ENCODE measurements around the gene KCNK1. TPM values are rescaled to one million over a fixed set of nuclear protein-coding genes. Genes with fewer than 3 reads are reported as not detected.

KCNK1 gene
- total and polyA plus RNA-seq, 2 of the 8 experiments (the other 6 are each of a cell fraction or from before 2014, with no cell fraction given): 11.9 to 16.5 TPM

- no peak overlapping the region for H3K4me2 ChIP-seq (ENCODE audit: insufficient read depth in 1 of 2, low read depth in 2 of 2, low read length in 2 of 2)
- no peak overlapping the region for H3K18ac ChIP-seq (ENCODE audit: extremely low read depth, low read length)
- no peaks in the 10 kb centered on the region for H3K23me2 ChIP-seq (ENCODE audit: low read depth, low read length)
- DNase-seq (ENCODE audit: low read depth in 1 of 2, low spot score in 2 of 2) (no peak), FAIRE-seq (no peak)
- ChIA-PET POLR2A (ENCODE audit: partially characterized antibody) (no interaction called here), CTCF (ENCODE audit: partially characterized antibody) (interaction anchor here (0.6 to 0.7 kb wide), 2 partner anchors 74 to 155 kb away, joined by 3 to 4 read pairs; no protein-coding TSS in a partner anchor)
- no peaks in the 10 kb centered on the region for H3K79me1 ChIP-seq (ENCODE audit: low read depth, low read length)
- H2BK20ac ChIP-seq (ENCODE audit: low read length): no peak overlapping the region
- no peak overlapping the region for H2BK15ac ChIP-seq (ENCODE audit: low read length)
- H3K9ac ChIP-seq (replicated peaks in 1 of 4; ENCODE audit: extremely low read depth in 1 of 4, low read depth in 3 of 4, low read length in 3 of 4): no peak overlapping the region
- H3K4me1 ChIP-seq (replicated peaks in 1 of 4; ENCODE audit: control insufficient read depth in 3 of 4, insufficient read depth in 4 of 4, low read length in 3 of 4): no peaks in the 10 kb centered on the region; a peak in 1 of 7 replicates
- no peak overlapping the region for H2AFZ ChIP-seq (ENCODE audit: low read length)
- H3K4ac ChIP-seq (replicated peaks; ENCODE audit: insufficient read length, low read depth, low read length): no peak overlapping the region
- H3K9me3 ChIP-seq (ENCODE audit: insufficient read depth in 2 of 2, low read depth in 1 of 2, low read length in 1 of 2): no peaks in the 10 kb centered on the region
- no peak overlapping the region for H2BK12ac ChIP-seq (ENCODE audit: low read depth, low read length)
- no peaks in the 10 kb centered on the region for H4K20me1 ChIP-seq (replicated peaks in 1 of 2; ENCODE audit: control insufficient read depth in 1 of 2, insufficient read depth in 2 of 2, low read length in 2 of 2)
- H3K27ac ChIP-seq (ENCODE audit: low read depth, low read length): no peak overlapping the region
- no peak overlapping the region for H2AK5ac ChIP-seq (ENCODE audit: low read depth, low read length)
- no peaks in the 10 kb centered on the region for H3K36me3 ChIP-seq (ENCODE audit: control insufficient read depth in 2 of 4, insufficient read depth in 4 of 4, low read length in 3 of 4)
- WGBS, 2 experiments (ENCODE audit: extremely low coverage in 1 of 2, insufficient coverage in 1 of 2, insufficient read length in 1 of 2, insufficient replicate concordance in 2 of 2, low coverage in 1 of 2, low lambda C conversion rate in 2 of 2, missing lambda C conversion rate in 1 of 2): 87% methylated on average over 5 of the region's 5 CpGs; no CpG with 5 or more reads in 1 of the 2 experiments
- H3K27me3 ChIP-seq (replicated peaks in 1 of 4; ENCODE audit: control insufficient read depth in 3 of 4, extremely low read depth in 1 of 4, insufficient read depth in 3 of 4, low read length in 3 of 4): peaks cover 0 to 7% (median 2%) of the 10 kb centered on the region in 4 experiments; a peak in 3 of 7 replicates
- H4K5ac ChIP-seq (ENCODE audit: insufficient read length, low read depth, low read length): no peak overlapping the region
- no peak overlapping the region for H3K56ac ChIP-seq (replicated peaks; ENCODE audit: insufficient read length, low read depth, low read length)
- no peak overlapping the region for H2BK5ac ChIP-seq (ENCODE audit: low read depth, low read length)
- H3K14ac ChIP-seq (ENCODE audit: insufficient read length): no peak overlapping the region
- no peaks in the 10 kb centered on the region for H3K79me2 ChIP-seq (ENCODE audit: control insufficient read depth in 1 of 2, insufficient read depth in 2 of 2, low read length in 2 of 2)
- H3K4me3 ChIP-seq (ENCODE audit: extremely low read depth in 1 of 4, insufficient read depth in 2 of 4, low read depth in 3 of 4, low read length in 4 of 4): no peak overlapping the region
- H4K91ac ChIP-seq (replicated peaks; ENCODE audit: insufficient read length, low read length): no peak overlapping the region
- no peak overlapping the region for H2BK120ac ChIP-seq (replicated peaks; ENCODE audit: low read depth, low read length)
- no peak overlapping the region for H4K8ac ChIP-seq (ENCODE audit: extremely low read depth, insufficient read depth, low read length)
- H3K23ac ChIP-seq (ENCODE audit: insufficient read length): no peak overlapping the region
- TF ChIP-seq PHF8 (conservative IDR thresholded peaks at IDR 0.05; ENCODE audit: low read depth, low read length): no peak
- no peak for TF ChIP-seq TEAD4 (IDR thresholded peaks at IDR 0.05; ENCODE audit: low read depth, low read length)
- no peak for TF ChIP-seq CHD2 (IDR thresholded peaks at IDR 0.05; ENCODE audit: low read length)
- no peak for TF ChIP-seq JUND (IDR thresholded peaks at IDR 0.05; ENCODE audit: low read length)
- TF ChIP-seq CEBPB (IDR thresholded peaks at IDR 0.05; ENCODE audit: low read depth, low read length): no peak
- TF ChIP-seq SP2 (IDR thresholded peaks at IDR 0.05; ENCODE audit: low read length): no peak
- no peak for TF ChIP-seq CTBP2 (IDR thresholded peaks at IDR 0.05; ENCODE audit: borderline replicate concordance, insufficient read depth, insufficient read length, low read length)
- TF ChIP-seq GTF2F1 (IDR thresholded peaks at IDR 0.05; ENCODE audit: borderline replicate concordance, low read depth, low read length): no peak
- TF ChIP-seq E2F6 (IDR thresholded peaks at IDR 0.05): no peak
- no peak for TF ChIP-seq CHD1 (IDR thresholded peaks at IDR 0.05; ENCODE audit: low read depth, low read length)
- TF ChIP-seq NRF1 (IDR thresholded peaks at IDR 0.05; ENCODE audit: low read depth, low read length): no peak
- TF ChIP-seq SP1 (IDR thresholded peaks at IDR 0.05; ENCODE audit: low read depth, low read length): no peak
- TF ChIP-seq BACH1 (IDR thresholded peaks at IDR 0.05; ENCODE audit: low read length): no peak
- no peak for TF ChIP-seq ASH2L (IDR thresholded peaks at IDR 0.05; ENCODE audit: low read length)
- no peak for TF ChIP-seq TAF7 (optimal IDR thresholded peaks at IDR 0.05; ENCODE audit: borderline replicate concordance, low read depth, low read length)
- TF ChIP-seq BRCA1 (IDR thresholded peaks at IDR 0.05; ENCODE audit: low read depth, low read length): no peak
These were observed 7.1 kb upstream of the KCNK1 start for GRCh38 chr1:233606813-233607212.

Measured in H1 (cell line).